ENCODE data around the gene ATAT1.

The ATAT1 gene

DNA sequence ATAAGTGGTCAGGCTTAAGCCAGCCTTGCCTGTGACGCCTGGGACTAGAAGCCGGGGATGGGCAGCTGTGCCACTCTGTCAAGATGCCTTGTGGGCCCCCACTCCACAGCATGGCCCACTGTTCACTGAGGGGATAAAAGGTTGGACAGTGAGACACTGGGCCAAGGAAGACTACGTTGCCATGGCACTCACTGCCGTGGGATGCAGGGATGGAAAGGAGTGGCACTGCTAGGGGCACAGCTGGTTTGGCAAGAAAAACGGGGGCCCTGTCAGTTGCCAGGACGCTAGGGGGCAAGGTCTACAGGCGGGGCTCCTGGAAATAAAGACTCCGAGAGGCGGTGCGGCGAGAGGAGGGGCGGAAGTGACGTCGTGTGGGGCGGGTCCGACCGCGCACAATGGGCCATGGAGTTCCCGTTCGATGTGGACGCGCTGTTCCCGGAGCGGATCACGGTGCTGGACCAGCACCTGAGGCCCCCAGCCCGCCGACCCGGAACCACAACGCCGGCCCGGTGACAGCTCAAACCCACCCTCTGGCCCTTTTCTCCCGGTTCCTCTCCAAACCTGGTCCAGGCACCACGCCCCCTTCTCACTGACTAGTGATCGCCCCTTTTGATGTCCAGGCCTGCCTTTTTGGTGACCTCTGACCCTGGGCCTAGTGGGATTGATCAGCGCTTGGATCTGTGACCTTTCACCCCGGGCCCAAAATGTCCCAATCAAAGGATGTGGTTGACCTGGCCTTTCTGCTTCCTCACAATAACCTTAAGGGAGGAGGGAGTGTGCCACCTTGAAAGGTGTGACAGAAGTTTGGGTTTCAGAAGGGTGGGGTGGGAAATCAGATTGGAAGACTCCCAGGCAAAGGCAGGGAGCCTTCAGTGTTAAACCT lies at the start of gene ATAT1:
TSS of gene ATAT1 (plus strand) at position 391 of the 883 bp plus-strand sequence.
- TF ChIP-seq, protein P1, sequence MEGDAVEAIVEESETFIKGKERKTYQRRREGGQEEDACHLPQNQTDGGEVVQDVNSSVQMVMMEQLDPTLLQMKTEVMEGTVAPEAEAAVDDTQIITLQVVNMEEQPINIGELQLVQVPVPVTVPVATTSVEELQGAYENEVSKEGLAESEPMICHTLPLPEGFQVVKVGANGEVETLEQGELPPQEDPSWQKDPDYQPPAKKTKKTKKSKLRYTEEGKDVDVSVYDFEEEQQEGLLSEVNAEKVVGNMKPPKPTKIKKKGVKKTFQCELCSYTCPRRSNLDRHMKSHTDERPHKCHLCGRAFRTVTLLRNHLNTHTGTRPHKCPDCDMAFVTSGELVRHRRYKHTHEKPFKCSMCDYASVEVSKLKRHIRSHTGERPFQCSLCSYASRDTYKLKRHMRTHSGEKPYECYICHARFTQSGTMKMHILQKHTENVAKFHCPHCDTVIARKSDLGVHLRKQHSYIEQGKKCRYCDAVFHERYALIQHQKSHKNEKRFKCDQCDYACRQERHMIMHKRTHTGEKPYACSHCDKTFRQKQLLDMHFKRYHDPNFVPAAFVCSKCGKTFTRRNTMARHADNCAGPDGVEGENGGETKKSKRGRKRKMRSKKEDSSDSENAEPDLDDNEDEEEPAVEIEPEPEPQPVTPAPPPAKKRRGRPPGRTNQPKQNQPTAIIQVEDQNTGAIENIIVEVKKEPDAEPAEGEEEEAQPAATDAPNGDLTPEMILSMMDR (conservative IDR thresholded peaks at IDR 0.05), result peak; percentile 29
- peak within 1 kb of the TSS; percentile 76 for H3K27ac ChIP-seq

DNA sequence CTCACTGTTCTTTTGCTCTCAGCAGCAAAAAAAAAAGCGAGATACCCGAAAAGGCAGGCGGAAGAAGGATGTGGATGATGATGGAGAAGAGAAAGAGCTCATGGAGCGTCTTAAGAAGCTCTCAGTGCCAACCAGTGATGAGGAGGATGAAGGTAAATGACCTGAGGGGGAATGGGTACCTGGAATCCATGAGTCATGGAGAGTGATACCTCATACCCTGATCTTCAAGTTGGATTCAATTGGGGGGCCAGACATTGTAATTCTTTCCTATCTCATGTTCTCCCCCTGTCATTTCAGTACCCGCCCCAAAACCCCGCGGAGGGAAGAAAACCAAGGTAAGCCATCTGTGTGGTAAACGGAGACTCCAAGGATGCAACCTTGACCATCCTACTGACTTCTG lies 48.6 kb upstream of the ATAT1 start:
- TF ChIP-seq, protein P1 (conservative IDR thresholded peaks at IDR 0.05), result no peak
- H3K27ac ChIP-seq, result no peak overlapping the region

DNA sequence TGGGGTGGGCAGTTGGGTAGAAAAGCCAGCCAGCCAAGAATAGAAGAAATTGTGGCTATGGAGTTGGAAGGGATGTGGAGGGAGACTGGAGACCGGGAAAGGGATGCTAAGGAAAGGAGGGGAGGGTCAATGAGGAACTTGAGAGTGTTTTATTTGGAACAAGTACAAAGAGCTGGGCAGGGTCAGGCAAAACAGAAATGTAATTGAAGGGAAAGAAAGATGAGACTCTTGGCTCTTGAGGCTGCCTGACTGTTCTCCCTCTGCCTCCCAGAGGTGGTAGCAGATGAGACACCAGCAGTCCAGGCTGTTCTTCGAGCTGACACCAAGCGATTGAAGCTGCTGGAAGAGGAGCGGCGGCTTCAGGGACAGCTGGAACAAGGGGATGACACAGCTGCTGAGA lies 42.8 kb upstream of the ATAT1 start:
- no peak overlapping the region for H3K27ac ChIP-seq
- TF ChIP-seq, protein P1 (conservative IDR thresholded peaks at IDR 0.05), result no peak

DNA sequence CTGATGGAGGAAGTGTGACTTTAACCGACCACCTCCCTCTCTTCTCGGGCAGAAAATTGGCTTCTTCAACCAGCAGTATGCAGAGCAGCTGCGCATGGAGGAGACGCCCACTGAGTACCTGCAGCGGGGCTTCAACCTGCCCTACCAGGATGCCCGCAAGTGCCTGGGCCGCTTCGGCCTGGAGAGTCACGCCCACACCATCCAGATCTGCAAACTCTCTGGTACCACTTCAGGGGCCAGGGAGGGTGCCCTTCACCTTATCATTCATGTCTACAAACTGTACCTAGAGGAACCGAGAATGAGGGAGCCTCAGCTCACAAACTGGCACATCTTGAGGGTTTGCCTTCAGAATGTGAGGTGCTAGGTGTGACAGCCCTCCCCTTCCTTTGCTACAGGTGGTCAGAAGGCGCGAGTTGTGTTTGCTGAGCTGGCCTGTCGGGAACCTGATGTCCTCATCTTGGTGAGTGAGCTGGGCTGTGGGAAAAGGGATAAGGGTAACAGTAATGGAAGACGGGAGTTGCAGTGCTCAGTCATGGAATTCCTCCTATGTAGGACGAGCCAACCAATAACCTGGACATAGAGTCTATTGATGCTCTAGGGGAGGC lies 36.8 kb upstream of the ATAT1 start:
- TF ChIP-seq, protein P1 (conservative IDR thresholded peaks at IDR 0.05), result no peak
- peak overlapping the region; percentile 77 for H3K27ac ChIP-seq

DNA sequence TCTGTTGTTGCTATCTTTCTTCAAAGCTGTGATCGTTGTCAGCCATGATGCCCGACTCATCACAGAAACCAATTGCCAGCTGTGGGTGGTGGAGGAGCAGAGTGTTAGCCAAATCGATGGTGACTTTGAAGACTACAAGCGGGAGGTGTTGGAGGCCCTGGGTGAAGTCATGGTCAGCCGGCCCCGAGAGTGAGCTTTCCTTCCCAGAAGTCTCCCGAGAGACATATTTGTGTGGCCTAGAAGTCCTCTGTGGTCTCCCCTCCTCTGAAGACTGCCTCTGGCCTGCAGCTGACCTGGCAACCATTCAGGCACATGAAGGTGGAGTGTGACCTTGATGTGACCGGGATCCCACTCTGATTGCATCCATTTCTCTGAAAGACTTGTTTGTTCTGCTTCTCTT lies 36.2 kb upstream of the ATAT1 start:
- H3K27ac ChIP-seq, result peak overlapping the region; percentile 77
- TF ChIP-seq, protein P1 (conservative IDR thresholded peaks at IDR 0.05), result no peak

DNA sequence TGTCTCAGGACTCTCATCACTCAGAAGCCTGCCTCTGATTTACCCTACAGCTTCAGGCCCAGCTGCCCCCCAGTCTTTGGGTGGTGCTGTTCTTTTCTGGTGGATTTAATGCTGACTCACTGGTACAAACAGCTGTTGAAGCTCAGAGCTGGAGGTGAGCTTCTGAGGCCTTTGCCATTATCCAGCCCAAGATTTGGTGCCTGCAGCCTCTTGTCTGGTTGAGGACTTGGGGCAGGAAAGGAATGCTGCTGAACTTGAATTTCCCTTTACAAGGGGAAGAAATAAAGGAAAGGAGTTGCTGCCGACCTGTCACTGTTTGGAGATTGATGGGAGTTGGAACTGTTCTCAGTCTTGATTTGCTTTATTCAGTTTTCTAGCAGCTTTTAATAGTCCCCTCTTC lies 35.7 kb upstream of the ATAT1 start:
- H3K27ac ChIP-seq, result peak overlapping the region; percentile 77
- TF ChIP-seq, protein P1 (conservative IDR thresholded peaks at IDR 0.05), result no peak

DNA sequence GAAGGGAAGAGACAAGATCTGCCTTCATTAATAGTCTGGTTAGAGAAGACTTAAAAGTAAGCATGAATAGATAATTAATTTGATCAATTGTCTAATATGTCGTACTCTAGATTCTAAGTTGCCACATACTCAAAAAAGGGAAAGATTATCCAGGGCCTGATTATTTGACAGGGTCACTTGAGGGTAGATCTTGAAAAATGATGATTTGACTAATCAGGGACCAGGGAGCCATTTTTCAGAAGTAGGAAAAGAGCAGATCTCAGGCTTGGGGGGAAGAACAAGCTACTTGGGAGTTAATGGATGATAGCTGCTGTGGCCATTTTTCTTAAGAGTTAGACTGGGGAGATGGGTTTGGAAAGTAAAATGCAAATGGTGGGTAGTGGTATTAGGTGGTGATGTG lies 34.4 kb upstream of the ATAT1 start:
- TF ChIP-seq, protein P1 (conservative IDR thresholded peaks at IDR 0.05), result no peak
- H3K27ac ChIP-seq, result peak overlapping the region; percentile 77

All from VCaP (cell line).